Stimulated activated naive CD4-positive, alpha-beta T cell treated with Interleukin-2 at 50 U/mL for 16 hours (primary cell): ENCODE results near the gene CCZ1.
"Not testable (repeated sequence)": the region's sequence is repeated elsewhere in the genome, so short reads cannot be mapped to it uniquely, and the experiment has no call there.

ENCODE experiments used
- DNase-seq: peaks from one replicate; lab custom pipeline; 2025; lab: John Stamatoyannopoulos, UW

The CCZ1 gene

GRCh38 chr7:5898480-5899224 is at the start of gene CCZ1:
TSS of gene CCZ1 (plus strand) at chr7:5898733. CDS start at chr7:5898800, 67 bp downstream.
- peak; percentile 30 for DNase-seq

- DNase-seq = no peak
These were observed 47.6 kb upstream of the CCZ1 start for GRCh38 chr7:5850944-5851343.

DNA sequence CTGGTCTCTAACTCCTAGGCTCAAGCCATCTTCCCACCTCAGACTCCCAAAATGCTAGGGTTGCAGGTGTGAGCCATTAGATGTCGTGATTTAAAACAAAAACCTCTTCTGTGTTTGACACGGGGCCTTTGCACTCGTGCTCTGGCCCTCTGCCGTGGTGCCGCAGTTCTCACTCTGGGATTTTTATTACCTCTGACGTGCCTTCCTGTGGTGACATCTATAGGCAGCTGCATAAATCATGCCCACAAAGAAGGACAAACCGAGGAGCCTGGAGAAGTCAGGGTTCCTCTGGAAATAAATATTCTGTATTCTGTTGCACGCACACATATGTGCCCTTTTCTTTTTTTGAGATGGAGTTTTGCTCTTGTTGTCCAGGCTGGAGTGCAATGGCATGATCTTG is 43.8 kb upstream of the CCZ1 start:
- no peak for DNase-seq

DNA sequence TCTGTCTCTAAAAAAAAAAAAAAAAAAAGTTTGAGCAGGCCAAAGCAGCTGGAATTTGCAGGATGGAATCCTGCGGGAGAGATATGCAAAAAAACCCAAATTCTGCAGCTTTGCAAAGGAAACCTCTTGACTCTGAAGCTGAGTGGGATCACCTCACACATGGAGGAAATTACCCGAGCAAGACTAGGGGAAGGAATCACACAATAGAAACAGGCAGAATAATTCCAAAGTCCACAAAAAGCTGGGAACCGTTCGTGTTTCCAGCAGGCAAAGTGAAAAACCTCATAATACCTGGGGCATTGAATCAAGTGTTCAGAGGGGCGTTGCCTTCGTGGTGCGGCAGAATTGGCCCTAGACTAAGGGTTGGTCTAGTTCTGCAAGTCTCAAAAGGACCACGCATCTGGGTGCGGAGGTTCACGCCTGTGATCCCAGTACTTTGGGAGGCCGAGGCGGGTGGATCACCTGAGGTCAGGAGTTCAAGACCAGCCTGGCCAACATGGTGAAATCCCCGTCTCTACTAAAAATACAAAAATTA is 41.4 kb upstream of the CCZ1 start:
- DNase-seq = not testable (repeated sequence)

DNA sequence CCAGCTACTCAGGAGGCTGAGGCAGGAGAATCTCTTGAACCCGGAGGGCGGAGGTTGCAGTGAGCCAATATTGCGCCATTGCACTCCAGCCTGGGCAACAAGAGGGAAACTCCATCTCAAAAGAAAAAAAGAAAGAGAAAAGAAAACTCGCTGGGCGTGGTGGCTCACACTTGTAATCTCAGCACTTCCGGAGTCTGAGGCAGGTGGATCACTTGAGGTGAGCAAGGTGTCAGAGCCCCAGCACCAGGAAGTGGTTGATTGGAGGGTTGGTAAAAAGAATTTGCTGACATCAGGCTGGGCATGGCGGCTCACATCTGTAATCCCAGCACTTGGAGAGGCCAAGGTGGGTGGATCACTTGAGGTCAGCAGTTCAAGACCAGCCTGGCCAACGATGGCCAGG is 40.0 kb upstream of the CCZ1 start:
- peak; percentile 35 for DNase-seq

DNA sequence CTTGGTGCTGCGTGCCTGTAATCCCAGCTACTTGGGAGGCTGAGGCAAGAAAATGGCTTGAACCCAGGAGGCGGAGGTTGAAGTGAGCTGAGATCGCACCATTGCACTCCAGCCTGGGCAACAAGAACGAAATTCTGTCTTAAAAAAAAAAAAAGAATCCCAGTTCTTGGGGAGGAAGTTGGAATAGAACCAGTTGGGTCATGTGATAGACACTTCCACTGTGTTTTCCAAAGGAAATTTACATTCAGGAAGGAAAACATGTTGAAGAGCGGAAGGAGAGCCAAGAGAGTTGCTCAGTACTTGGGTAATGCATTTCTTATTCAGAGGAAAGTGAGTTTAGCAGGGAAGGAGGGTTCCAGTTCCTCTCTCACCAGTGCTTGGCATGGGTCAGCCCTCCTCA is 37.3 kb upstream of the CCZ1 start:
- not testable (repeated sequence) for DNase-seq

GRCh38 chr7:5862753-5863366 is 35.7 kb upstream of the CCZ1 start:
- DNase-seq = not testable (repeated sequence)

DNA sequence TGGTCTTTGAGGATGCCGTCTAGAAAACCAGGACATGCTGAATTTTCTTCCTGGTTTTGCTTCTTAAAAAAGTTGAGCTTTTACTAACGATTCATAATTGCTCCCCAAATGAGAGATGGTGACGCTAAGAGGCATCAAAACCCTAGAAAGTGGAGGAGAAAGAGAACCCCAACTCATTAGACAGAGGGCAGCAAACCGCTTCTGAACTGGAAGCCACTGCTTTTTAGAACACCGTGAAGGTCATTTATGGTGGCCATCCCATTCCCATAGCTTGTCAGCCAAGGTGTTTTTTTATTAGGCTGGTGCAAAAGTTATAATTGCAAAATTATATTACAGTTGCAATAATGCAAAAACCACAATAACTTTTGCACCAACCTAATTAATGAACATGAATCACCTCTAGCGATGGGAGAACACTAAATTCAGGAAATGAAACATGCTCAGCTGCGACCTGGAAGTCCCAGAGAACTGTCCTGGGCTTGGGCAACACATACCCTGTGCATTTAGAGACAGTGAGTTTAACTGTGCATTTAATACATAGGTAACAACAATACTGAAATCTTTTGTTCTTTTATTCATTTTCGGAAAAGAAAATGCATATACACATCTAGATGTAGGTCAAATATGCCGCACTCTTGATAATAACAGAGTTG is 33.1 kb upstream of the CCZ1 start:
- DNase-seq = not testable (repeated sequence)

GRCh38 chr7:5867060-5867459 is 31.5 kb upstream of the CCZ1 start:
- no peak for DNase-seq

DNA sequence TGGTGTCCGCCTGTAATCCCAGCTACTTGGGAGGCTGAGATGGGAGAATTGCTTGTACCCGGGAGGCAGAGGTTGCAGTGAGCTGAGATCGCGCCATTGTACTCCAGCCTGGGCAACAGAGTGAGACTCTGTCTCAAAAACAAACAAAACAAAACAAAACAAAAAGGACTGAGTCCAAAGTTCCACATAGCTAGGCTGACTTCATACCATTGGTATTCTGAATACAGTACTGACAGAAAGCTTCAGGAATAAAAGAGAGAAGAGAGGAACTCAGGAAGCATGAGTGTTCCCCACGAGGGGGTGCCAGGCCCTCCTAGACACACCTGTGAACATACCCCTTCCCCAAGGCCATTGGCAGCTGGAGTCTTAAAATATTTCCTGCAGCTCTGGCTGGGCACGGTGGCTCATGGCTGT is 29.6 kb upstream of the CCZ1 start:
- DNase-seq = not testable (repeated sequence)

GRCh38 chr7:5869691-5870090 is 28.8 kb upstream of the CCZ1 start:
- no peak for DNase-seq

GRCh38 chr7:5870311-5870710 is 28.2 kb upstream of the CCZ1 start:
- DNase-seq = no peak

- no peak for DNase-seq
These were observed 26.2 kb upstream of the CCZ1 start for GRCh38 chr7:5872326-5872725.

DNA sequence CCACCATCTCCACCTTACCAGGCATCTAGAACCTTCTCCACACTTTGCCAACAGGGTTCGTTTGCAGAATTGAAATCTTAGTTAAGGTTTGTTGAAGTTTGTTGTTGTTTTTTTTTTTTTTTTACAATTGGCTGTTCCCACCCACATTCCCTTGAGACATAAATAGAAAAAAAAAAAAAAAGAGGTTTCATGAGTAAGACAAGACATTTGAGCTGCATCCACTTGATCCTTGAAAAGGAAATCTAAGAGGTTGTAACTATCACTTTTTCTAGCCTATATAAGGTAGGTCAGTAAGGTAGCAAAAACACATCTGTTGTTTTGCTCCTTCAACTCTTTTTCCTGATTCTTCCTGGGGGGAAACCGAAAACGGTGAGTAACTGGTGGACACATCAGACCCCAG is 18.9 kb upstream of the CCZ1 start:
- not testable (repeated sequence) for DNase-seq

DNA sequence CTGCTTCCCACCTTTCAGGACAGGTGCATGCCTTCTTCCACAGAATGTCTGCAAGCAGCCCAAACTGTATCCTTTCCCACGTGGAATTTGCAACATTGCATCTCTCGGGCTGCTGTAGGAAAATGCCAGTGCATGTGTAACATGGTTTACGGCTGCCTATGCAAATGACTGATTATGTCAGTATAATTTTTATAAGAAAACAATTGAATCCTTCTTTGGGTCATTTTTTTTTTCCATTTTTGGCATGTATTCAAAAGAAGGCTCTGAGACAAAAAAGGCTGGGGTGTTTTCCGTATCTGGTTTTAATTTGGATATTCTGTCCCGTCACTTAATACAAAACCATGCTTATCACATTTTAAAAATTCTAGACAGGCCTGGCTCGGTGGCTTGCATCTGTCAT is 18.4 kb upstream of the CCZ1 start:
- not testable (repeated sequence) for DNase-seq

- not testable (repeated sequence) for DNase-seq
These were observed 14.1 kb upstream of the CCZ1 start for GRCh38 chr7:5884431-5884830.

GRCh38 chr7:5888021-5888420 is 10.5 kb upstream of the CCZ1 start:
- not testable (repeated sequence) for DNase-seq

- not testable (repeated sequence) for DNase-seq
These were observed 8.3 kb upstream of the CCZ1 start for GRCh38 chr7:5890244-5890643.

DNA sequence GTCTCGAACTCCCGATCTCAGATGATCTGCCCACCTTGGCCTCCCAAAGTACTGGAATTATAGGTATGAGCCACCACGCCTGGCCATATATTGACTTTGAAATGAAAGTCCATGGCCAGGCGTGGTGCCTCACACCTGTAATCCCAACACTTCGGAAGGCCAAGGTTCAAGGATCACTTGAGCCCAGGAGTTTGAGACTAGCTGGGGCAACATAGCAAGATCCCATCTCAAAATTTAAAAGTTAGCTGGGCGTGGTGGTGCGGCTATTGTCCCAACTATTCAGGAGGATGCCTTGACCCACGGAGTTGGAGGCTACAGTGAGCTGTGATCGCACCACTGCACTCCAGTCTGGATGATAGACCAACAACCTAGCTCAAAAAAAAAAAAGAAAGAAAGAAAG is 6.0 kb upstream of the CCZ1 start:
- no peak for DNase-seq

DNA sequence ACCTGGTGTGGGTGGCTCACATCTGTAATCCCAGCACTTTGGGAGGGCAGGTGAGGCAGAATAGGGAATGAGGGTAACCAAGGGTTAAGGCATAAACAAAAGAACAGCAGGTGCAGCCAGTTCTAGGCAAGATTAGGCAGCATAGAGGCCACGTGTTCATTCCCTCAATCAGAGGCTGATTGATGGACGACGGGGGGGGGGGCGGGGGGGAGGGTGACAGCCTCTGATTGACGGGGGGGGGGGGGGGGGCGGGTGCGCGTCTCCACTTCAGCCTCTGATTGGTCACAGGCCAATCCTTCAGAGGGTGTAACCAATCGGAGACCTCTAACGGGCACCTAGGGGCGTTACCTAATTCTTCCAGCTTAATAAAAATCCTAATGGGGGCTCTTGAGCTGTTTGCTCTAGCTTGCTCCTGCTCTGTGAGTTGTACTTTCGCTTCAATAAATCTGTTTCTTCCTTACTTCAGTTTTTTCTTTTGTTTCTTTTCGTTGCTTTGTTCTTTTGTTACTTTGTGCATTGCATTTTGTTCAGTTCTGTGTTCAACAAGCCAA is 1.1 kb upstream of the CCZ1 start:
- DNase-seq = not testable (repeated sequence)

- DNase-seq = not testable (repeated sequence)
These were observed 4.5 kb downstream of the CCZ1 start for GRCh38 chr7:5903002-5903401.

GRCh38 chr7:5904726-5905125 is 6.2 kb downstream of the CCZ1 start:
- DNase-seq = not testable (repeated sequence)
